ENCODE results near the gene FAM174C.

DNA sequence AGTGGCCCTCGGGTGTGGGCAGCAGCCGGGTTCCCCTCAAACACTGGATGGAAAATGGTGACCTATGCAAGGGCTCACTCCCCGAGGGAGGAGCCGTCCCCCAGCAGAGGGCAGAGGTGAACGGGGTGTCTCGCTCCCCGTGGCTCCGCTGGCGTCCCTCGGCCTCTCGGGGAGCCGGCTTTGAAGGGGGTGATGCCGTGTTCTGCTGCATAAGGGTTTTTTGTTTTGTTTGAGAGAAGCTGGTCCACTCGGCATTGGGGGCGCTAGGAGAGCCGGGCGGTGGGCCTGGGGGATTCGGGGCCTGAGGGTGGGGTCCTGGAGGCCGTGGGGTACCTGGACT is 14.3 kb downstream of the FAM174C start:
- TF ChIP-seq EZH2 (IDR thresholded peaks at IDR 0.05; ENCODE audit: low read length) (no peak), CTCF (optimal IDR thresholded peaks at IDR 0.05 in 1 of 3, IDR thresholded peaks at IDR 0.05 in 1 of 3, conservative IDR thresholded peaks at IDR 0.05 in 1 of 3; ENCODE audit: extremely low read depth in 1 of 3, insufficient read depth in 2 of 3, low read length in 3 of 3) (no peak)

Data from keratinocyte (primary cell).